Loucy (cell line): ENCODE data around the gene FHL1.

ENCODE experiments used
- EZH2phosphoT487 ChIP-seq: fragments of 200-600 bp; IDR thresholded peaks from 2 replicates; pipeline ENCODE4 v1.6.1; 2018; ENCODE audit warnings: antibody characterized with exemption, mild to moderate bottlenecking, moderate library complexity, borderline replicate concordance
- TF ChIP-seq, protein P1 (sequence below): fragments of 200-600 bp; sonication (generic); conservative IDR thresholded peaks from 2 replicates; pipeline ENCODE4 v1.5.1; 2014; ENCODE audit warnings: mild to moderate bottlenecking, antibody characterized with exemption, low read length

DNA sequence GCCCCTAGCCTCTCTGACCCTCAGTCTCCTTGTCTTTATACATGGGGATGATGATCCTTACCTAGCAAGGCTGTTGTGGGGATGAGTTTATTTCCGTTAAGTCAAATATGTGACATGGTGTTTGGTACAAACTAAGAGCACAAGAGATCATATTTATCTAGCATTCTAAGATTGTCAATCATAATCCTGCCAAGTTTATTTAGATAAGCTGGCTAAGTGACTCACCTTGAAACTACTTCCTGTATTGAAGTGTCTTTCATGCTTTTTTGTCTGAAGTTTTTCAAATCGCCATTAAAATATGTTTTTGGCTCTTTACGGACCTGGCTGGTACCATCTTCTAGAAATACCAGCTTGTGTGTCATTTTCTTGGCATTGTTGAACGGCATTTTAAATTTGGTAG lies 73.2 kb downstream of the FHL1 start:
- TF ChIP-seq, protein P1, sequence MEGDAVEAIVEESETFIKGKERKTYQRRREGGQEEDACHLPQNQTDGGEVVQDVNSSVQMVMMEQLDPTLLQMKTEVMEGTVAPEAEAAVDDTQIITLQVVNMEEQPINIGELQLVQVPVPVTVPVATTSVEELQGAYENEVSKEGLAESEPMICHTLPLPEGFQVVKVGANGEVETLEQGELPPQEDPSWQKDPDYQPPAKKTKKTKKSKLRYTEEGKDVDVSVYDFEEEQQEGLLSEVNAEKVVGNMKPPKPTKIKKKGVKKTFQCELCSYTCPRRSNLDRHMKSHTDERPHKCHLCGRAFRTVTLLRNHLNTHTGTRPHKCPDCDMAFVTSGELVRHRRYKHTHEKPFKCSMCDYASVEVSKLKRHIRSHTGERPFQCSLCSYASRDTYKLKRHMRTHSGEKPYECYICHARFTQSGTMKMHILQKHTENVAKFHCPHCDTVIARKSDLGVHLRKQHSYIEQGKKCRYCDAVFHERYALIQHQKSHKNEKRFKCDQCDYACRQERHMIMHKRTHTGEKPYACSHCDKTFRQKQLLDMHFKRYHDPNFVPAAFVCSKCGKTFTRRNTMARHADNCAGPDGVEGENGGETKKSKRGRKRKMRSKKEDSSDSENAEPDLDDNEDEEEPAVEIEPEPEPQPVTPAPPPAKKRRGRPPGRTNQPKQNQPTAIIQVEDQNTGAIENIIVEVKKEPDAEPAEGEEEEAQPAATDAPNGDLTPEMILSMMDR = no peak
- no peak for TF ChIP-seq EZH2phosphoT487
